ENCODE results near the gene GCLM.
"Not testable (repeated sequence)": the region's sequence is repeated elsewhere in the genome, so short reads cannot be mapped to it uniquely, and the experiment has no call there.

GCLM gene

GRCh38 chr1:93909146-93910050 lies at the start of gene GCLM:
Gene GCLM (minus strand): TSS chr1:93909430. CDS start chr1:93909163, 267 bp downstream.
- DNase-seq: peak; percentile 92 to 93

GRCh38 chr1:93958726-93959100 lies 49.5 kb upstream of the GCLM start:
- no peak for DNase-seq

GRCh38 chr1:93958032-93958725 lies 48.9 kb upstream of the GCLM start:
- DNase-seq: no peak

- no peak for DNase-seq
These were observed 46.5 kb upstream of the GCLM start for GRCh38 chr1:93955765-93956164.

- DNase-seq: not testable (repeated sequence)
These were observed 37.9 kb upstream of the GCLM start for GRCh38 chr1:93947002-93947686.

DNA sequence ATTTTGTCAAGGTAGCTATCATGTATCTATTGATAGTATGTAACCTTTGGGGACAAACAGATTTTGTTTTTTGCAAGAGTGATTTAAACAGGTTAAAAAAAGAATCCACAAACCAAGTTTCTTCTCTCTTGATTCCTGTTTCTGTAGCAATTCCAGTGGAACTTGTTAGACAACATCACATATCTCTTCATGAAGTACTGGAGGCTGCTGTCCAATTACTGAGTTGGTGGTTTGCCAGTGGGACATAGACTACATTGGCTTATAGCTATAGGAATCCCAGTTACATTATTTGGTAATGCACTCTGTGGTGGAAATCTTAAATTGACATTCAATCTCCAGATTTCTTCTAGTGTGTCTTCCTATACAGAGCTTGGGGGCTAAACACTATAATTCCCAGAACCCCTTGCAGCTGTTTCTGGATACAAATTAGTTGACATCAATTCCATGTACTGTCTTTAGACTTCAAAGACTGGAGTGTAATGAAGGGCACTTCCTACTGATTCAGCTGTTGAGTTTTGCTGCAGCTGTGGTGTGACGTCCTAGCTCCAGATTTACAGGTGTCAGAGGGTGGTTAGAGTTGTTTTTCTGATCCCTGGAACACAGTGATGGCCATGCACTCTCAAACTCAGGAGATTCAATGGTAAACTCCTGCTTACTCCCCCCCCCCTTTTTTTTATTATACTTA lies 29.4 kb upstream of the GCLM start:
- DNase-seq: no peak

DNA sequence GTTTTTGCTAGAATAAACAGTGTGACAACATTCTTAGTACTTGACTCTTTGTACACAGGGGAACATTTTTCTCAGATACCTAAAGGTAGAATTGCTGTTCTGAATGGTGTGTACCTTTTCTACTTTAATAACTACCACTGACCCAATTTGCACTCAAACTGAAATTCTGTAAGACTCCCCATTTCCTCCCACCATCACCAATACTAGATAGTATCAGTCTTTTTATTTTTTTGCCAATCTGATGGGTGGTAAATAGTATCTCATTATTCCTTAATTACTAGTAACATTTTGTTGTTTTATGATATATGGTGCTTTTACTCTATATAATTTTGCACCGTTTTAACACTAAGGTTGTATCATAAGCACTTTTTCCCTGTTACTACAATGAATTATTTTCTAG lies 28.8 kb upstream of the GCLM start:
- DNase-seq: no peak

- no peak for DNase-seq
These were observed 16.0 kb upstream of the GCLM start for GRCh38 chr1:93925206-93925605.

GRCh38 chr1:93919780-93920179 lies 10.6 kb upstream of the GCLM start:
- no peak for DNase-seq

DNA sequence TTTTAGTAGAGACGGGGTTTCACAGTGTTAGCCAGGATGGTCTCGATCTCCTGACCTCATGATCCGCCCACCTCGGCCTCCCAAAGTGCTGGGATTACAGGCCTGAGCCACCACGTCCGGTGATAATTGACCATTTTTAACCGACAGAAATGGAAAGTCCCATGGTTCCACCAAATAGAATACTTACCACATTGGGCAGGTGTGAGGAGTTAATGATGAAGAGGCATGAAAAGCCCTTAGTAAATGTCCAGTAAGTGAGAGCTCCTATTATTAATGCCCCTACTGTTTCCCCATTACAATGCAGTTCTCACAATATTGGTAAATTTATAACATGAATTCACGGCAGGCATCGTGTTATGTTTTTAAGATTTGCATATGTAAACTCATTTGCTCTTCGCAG lies 8.1 kb upstream of the GCLM start:
- DNase-seq: no peak

DNA sequence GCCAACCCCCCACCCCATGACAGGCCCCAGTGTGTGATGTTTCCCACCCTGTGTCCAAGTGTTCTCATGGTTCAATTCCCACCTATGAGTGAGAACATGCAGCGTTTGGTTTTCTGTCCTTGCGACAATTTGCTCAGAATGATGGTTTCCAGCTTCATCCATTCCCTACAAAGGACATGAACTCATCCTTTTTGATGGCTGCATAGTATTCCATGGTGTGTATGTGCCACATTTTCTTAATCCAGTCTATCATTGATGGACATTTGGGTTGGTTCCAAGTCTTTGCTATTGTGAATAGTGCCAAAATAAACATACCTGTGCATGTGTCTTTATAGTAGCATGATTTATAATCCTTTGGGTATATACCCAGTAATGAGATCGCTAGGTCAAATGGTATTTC lies 1.6 kb upstream of the GCLM start:
- DNase-seq: not testable (repeated sequence)

DNA sequence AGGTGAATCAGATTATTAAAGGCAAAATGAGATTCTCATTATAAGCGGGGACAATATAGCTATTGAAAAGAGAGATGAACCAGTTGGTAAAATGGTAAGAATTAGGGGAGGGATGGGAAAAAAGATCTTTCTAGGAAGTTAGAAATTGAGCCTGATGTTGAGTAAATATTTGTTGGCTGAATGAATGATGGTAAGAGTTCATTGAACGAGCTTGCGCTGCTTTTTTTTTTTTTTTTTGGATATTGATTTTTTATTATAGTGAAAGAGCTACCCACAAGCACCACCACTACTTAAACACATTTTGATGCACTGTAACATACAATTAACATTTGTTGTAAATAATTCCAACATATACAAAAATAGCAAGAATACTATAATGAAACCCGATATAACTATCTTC lies 1.1 kb upstream of the GCLM start:
- DNase-seq: no peak

DNA sequence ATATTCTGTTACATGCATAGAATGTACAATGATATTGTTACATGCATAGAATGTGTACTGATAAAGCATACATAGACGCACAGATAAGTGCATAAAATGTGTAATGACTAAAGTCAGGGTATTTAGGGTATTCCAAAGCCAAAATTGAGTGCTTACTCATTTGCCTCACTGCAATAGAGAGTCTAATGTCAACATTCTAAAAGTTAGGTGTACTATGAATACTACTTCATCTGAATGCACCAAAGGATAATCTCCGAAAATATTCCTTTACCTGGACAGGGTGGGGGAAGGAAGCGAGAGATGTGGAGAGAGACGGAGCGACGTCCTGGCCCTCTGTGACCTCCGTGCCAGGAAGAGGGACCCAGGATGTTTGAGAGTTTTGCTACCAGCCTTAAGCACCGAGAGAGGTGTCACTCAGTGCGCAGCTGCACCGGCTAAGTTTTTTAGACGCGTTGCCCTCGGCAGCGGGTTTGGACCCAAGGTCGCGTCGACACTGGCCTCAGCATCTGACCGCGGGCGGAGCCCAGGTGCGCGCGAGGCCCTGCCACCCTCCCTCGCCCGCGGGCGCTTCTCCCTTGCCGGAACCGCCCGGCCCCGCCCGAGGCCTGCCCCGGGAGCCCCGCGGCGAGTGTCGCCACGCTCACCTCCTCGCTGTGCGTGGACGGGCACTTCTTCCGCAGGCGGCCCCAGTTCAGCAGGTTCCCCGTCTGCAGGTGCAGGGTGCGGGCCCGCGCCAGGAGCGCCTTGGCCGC lies 660 bp downstream of the GCLM start:
- DNase-seq: peak; percentile 38 to 47

GRCh38 chr1:93907718-93908117 lies 1.5 kb downstream of the GCLM start:
- no peak for DNase-seq

- no peak for DNase-seq
These were observed 2.8 kb downstream of the GCLM start for GRCh38 chr1:93906480-93906879.

DNA sequence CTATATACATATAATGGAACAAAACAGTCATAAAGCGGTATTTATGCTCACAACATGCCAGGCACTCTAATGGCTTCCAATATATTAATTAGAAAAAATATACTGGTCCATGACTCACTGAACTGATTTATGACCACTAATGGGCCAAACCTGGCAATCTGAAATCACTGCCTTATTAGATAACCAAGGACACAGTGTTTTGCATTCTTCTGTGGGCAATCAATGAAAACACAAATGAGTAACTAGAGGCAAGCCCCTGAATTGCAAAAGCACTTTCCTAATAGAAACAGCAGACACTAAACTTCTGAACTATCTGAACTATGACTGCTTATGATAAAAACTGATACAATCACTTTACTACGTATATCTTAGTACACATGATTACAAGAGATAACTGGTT lies 3.5 kb downstream of the GCLM start:
- no peak for DNase-seq

- DNase-seq: no peak
These were observed 4.2 kb downstream of the GCLM start for GRCh38 chr1:93905051-93905450.

DNA sequence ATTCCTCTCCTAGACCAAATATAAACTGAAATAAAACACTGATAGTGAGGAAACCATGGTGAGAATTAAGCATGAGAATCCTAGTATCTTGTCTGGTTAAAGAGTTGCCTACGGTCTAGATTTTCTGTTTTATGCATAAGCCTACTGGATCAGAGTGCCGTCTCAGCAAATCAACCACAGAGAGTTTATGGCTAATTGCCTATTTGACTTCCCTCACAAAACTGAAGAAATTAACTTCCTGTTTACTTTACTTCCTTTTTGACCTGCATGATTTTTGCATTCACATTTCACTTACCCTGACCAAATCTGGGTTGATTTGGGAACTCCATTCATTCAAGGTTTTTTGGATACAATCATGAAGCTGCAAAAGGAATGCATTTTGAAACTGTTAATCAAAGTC lies 5.0 kb downstream of the GCLM start:
- DNase-seq: no peak

- DNase-seq: no peak
These were observed 8.3 kb downstream of the GCLM start for GRCh38 chr1:93900723-93901504.

GRCh38 chr1:93899543-93900207 lies 9.6 kb downstream of the GCLM start:
- DNase-seq: no peak

GRCh38 chr1:93888900-93889299 lies 20.3 kb downstream of the GCLM start:
- DNase-seq: no peak
